Measurements from ENCODE around the gene THRB. TPM values are rescaled to one million over a fixed set of nuclear protein-coding genes. Genes with fewer than 3 reads are reported as not detected.

The THRB gene
- total RNA-seq, 2 donors from 2014 or later: 6.7 to 6.9 TPM

- ATAC-seq: no peak
- H3K27me3 ChIP-seq: no peaks in the 10 kb centered on the region
- peaks cover 9% of the 10 kb centered on the region for H3K4me1 ChIP-seq
- 54 to 64% methylated on average over 1 of the region's 1 CpG for WGBS, 2 donors
- no peaks in the 10 kb centered on the region for H3K9me3 ChIP-seq
- intact Hi-C loops (cut with DNase I): no loop called here
- no peak overlapping the region for H3K4me3 ChIP-seq
- H3K36me3 ChIP-seq (replicated peaks in 1 of 2; ENCODE audit: insufficient read depth in 1 of 2, low read depth in 2 of 2): no peaks in the 10 kb centered on the region
- DNase-seq: no peak
- TF ChIP-seq POLR2A (IDR thresholded peaks at IDR 0.05) (no peak), CTCF (IDR thresholded peaks at IDR 0.05) (no peak)
- H3K27ac ChIP-seq: no peak overlapping the region
Measured at GRCh38 chr3:24254649-24255048, 240.0 kb downstream of the THRB start.

GRCh38 chr3:24253336-24253735 lies 241.3 kb downstream of the THRB start:
- intact Hi-C loops (cut with DNase I): no loop called here
- Histone ChIP-seq H3K9me3 (no peaks in the 10 kb centered on the region), H3K36me3 (replicated peaks in 1 of 2; ENCODE audit: insufficient read depth in 1 of 2, low read depth in 2 of 2) (no peaks in the 10 kb centered on the region), H3K4me1 (no peaks in the 10 kb centered on the region), H3K27ac (no peak overlapping the region), H3K4me3 (no peak overlapping the region), H3K27me3 (no peaks in the 10 kb centered on the region)
- ATAC-seq (no peak), DNase-seq (no peak)
- TF ChIP-seq CTCF (IDR thresholded peaks at IDR 0.05) (no peak), POLR2A (IDR thresholded peaks at IDR 0.05) (no peak)
- WGBS, 2 donors: 61 to 86% methylated on average over 1 of the region's 1 CpG

- no peak overlapping the region for H3K27ac ChIP-seq
- H3K27me3 ChIP-seq: no peaks in the 10 kb centered on the region
- H3K4me3 ChIP-seq: no peak overlapping the region
- DNase-seq (no peak), ATAC-seq (no peak)
- no peak for TF ChIP-seq CTCF (IDR thresholded peaks at IDR 0.05)
- no peak for TF ChIP-seq POLR2A (IDR thresholded peaks at IDR 0.05)
- 94 to 100% methylated on average over 1 of the region's 1 CpG for WGBS, 2 donors
- no peaks in the 10 kb centered on the region for H3K9me3 ChIP-seq
- intact Hi-C loops (cut with DNase I): no loop called here
- no peaks in the 10 kb centered on the region for H3K36me3 ChIP-seq (replicated peaks in 1 of 2; ENCODE audit: insufficient read depth in 1 of 2, low read depth in 2 of 2)
- H3K4me1 ChIP-seq: no peaks in the 10 kb centered on the region
Measured at GRCh38 chr3:24249523-24249922, 245.1 kb downstream of the THRB start.

GRCh38 chr3:24245056-24245455 lies 249.6 kb downstream of the THRB start:
- Histone ChIP-seq H3K4me1 (peaks cover 13% of the 10 kb centered on the region), H3K27me3 (no peaks in the 10 kb centered on the region), H3K9me3 (no peaks in the 10 kb centered on the region), H3K36me3 (replicated peaks in 1 of 2; ENCODE audit: insufficient read depth in 1 of 2, low read depth in 2 of 2) (no peaks in the 10 kb centered on the region), H3K27ac (no peak overlapping the region), H3K4me3 (no peak overlapping the region)
- intact Hi-C loops (cut with DNase I): no loop called here
- ATAC-seq (no peak), DNase-seq (no peak)
- TF ChIP-seq CTCF (IDR thresholded peaks at IDR 0.05) (no peak), POLR2A (IDR thresholded peaks at IDR 0.05) (no peak)
- WGBS, 2 donors: 91 to 100% methylated on average over 2 of the region's 2 CpGs

GRCh38 chr3:24244491-24244890 lies 250.2 kb downstream of the THRB start:
- Histone ChIP-seq H3K4me1 (peaks cover 13% of the 10 kb centered on the region), H3K27ac (no peak overlapping the region), H3K36me3 (replicated peaks in 1 of 2; ENCODE audit: insufficient read depth in 1 of 2, low read depth in 2 of 2) (no peaks in the 10 kb centered on the region), H3K4me3 (no peak overlapping the region), H3K27me3 (no peaks in the 10 kb centered on the region), H3K9me3 (no peaks in the 10 kb centered on the region)
- ATAC-seq: no peak
- intact Hi-C loops (cut with DNase I): no loop called here
- WGBS, 2 donors: 100% methylated on average over 1 of the region's 1 CpG
- no peak for DNase-seq
- no peak for TF ChIP-seq POLR2A (IDR thresholded peaks at IDR 0.05)
- no peak for TF ChIP-seq CTCF (IDR thresholded peaks at IDR 0.05)
